Sigmoid colon (tissue), 4 donors: ENCODE measurements around the gene NOX1.

Experiments
- POLR2A ChIP-seq, 2 donors: fragments of 450-650 bp; IDR thresholded peaks; one replicate each; pipeline ENCODE4 v1.6.1; 2016; ENCODE audit warnings: antibody characterized with exemption in 2 of 2, mild to moderate bottlenecking in 2 of 2, moderate library complexity in 2 of 2
- POLR2AphosphoS5 ChIP-seq, 4 donors: sonication (generic); formaldehyde crosslinking; IDR thresholded peaks; one replicate each; pipeline ENCODE4 v1.6.1; 2017; ENCODE audit warnings: antibody characterized with exemption in 4 of 4

- TF ChIP-seq POLR2A (IDR thresholded peaks at IDR 0.05) = no peak
- no peak for TF ChIP-seq POLR2AphosphoS5 (IDR thresholded peaks at IDR 0.05)
Measured at GRCh38 chrX:100804780-100805179, 69.4 kb downstream of the NOX1 start.
